Left lung (tissue), 14 donors: ENCODE measurements around the gene KRT3. TPM values are rescaled to one million over a fixed set of nuclear protein-coding genes. Genes with fewer than 3 reads are reported as not detected.

ENCODE experiments used
- ATAC-seq: fragments of 200-7000 bp; cut with Tn5 transposase; one replicate; pipeline ENCODE4 v1.9.1; 2020; ENCODE audit warnings: moderate library complexity
- DNase-seq, 4 donors: peaks; one replicate each; pipeline ENCODE4 v3.0.0-alpha.2; 2013 to 2020
- H3K27ac ChIP-seq, 2 donors: fragments of 200-600 bp; sonication (generic) in 1 of 2; one replicate each; pipeline versions ENCODE4 v1.5.0 to v1.8.0; 2020 to 2021
- H3K27me3 ChIP-seq, 2 donors: fragments of 200-600 bp; sonication (generic) in 1 of 2; one replicate each; pipeline versions ENCODE4 v1.5.0 to v1.8.0; 2020 to 2021
- H3K36me3 ChIP-seq, 2 donors: fragments of 200-600 bp; sonication (generic) in 1 of 2; one replicate each; pipeline versions ENCODE4 v1.5.0 to v1.8.0; 2020 to 2021
- H3K4me1 ChIP-seq, 2 donors: fragments of 200-600 bp; one replicate each; pipeline ENCODE4 v1.8.0; 2021
- H3K4me3 ChIP-seq, 2 donors: fragments of 200-600 bp; sonication (generic) in 1 of 2; one replicate each; pipeline versions ENCODE4 v1.5.0 to v1.8.0; 2020 to 2021; ENCODE audit warnings: mild to moderate bottlenecking in 1 of 2
- H3K9me3 ChIP-seq, 2 donors: fragments of 200-600 bp; sonication (generic) in 1 of 2; one replicate each; pipeline versions ENCODE4 v1.5.0 to v1.8.0; 2020 to 2021
- CTCF ChIP-seq, 2 donors: fragments of 200-600 bp; sonication (generic) in 1 of 2; IDR thresholded peaks; one replicate each; pipeline versions ENCODE4 v1.5.0 to v1.8.0; 2021; ENCODE audit warnings: antibody characterized with exemption in 2 of 2
- intact Hi-C, 2 donors: fragments of 100-400 bp; cut with DNase I; formaldehyde crosslinking; loops; one replicate each; pipeline versions ENCODE4 v1.11.2 to v1.14.2; 2022
- long read RNA-seq, 12 donors: library from polyadenylated mRNA in 2 of 12; unstranded in 2 of 12; transcript quantifications; one replicate each; pipeline ENCODE4 v2.0.0 and lab custom pipeline, GENCODE V29; 2019 to 2026
- polyA plus RNA-seq, 6 donors: library from polyadenylated mRNA; unstranded; fragments of 120-200 nt; gene quantifications; one replicate each; pipeline ENCODE4 v1.2.1, GENCODE V29; 2013; ENCODE audit not compliant: insufficient read length in 6 of 6
- total RNA-seq, 2 donors: library from RNA; stranded (reverse); fragmentation: NEBNext Ultra II Directional; extraction: Animal tissue kit (Norgen Biotek cat#: 25700); gene quantifications; one replicate each; pipeline ENCODE4 v1.2.1, GENCODE V29; 2021
- donor health status: DM: no; HTN: yes; CAD: no.
- donor health status: DM: no; HTN: no; CAD: no.

The KRT3 gene
- not detected for total RNA-seq
- polyA plus RNA-seq, result not detected
- long read RNA-seq, donor 1, result 0 reads
- long read RNA-seq, donor 2, result 0 reads
- long read RNA-seq, donor 3, result 0 reads
- long read RNA-seq, donor 4, result 0 reads
- long read RNA-seq, donor 5, result 0 reads
- long read RNA-seq, donor 6, result 0 reads
- long read RNA-seq, donor 7, result 0 reads
- long read RNA-seq, donor 8, result 0 reads
- long read RNA-seq, donor 9, result 0 reads
- long read RNA-seq, donor 10, result 0 reads
- long read RNA-seq, donor 11, result 0 reads
- long read RNA-seq, donor 12, result 0 reads

GRCh38 chr12:52795694-52796428 lies at the start of gene KRT3:
KRT3 (minus strand) TSS chr12:52796117; CDS start chr12:52796042, 75 bp downstream.
- no peak within 1 kb of the TSS for H3K27ac ChIP-seq
- H3K4me3 ChIP-seq, result no peak within 1 kb of the TSS
- no peaks in the 10 kb centered on the region for H3K36me3 ChIP-seq
- peaks cover 0 to 54% of the 10 kb centered on the region in 2 donors for H3K27me3 ChIP-seq
- DNase-seq, result no peak
- ATAC-seq, result no peak
- peaks cover 0 to 9% of the 10 kb centered on the region in 2 donors for H3K4me1 ChIP-seq
- H3K9me3 ChIP-seq, result no peaks in the 10 kb centered on the region
- TF ChIP-seq CTCF (IDR thresholded peaks at IDR 0.05), result no peak
- intact Hi-C loops, result no loop called here

- peaks cover 0 to 36% of the 10 kb centered on the region in 2 donors for H3K27me3 ChIP-seq
- ATAC-seq (no peak), DNase-seq (no peak)
- no peak for TF ChIP-seq CTCF (IDR thresholded peaks at IDR 0.05)
- no peaks in the 10 kb centered on the region for H3K4me1 ChIP-seq
- H3K4me3 ChIP-seq, result no peak overlapping the region
- intact Hi-C loops, result no loop called here
- H3K9me3 ChIP-seq, result no peaks in the 10 kb centered on the region
- no peaks in the 10 kb centered on the region for H3K36me3 ChIP-seq
- H3K27ac ChIP-seq, result no peak overlapping the region
Measured at GRCh38 chr12:52844386-52844785, 48.5 kb upstream of the KRT3 start.

- intact Hi-C loops, result no loop called here
- Histone ChIP-seq H3K36me3 (no peaks in the 10 kb centered on the region), H3K27ac (no peak overlapping the region), H3K4me3 (no peak overlapping the region), H3K4me1 (no peaks in the 10 kb centered on the region), H3K27me3 (peaks cover 0 to 65% of the 10 kb centered on the region in 2 donors), H3K9me3 (no peaks in the 10 kb centered on the region)
- TF ChIP-seq CTCF (IDR thresholded peaks at IDR 0.05), result no peak
- ATAC-seq (no peak), DNase-seq (no peak)
Measured at GRCh38 chr12:52839436-52840105, 43.7 kb upstream of the KRT3 start.

- no peak for DNase-seq
- Histone ChIP-seq H3K4me1 (no peaks in the 10 kb centered on the region), H3K9me3 (no peaks in the 10 kb centered on the region), H3K27ac (no peak overlapping the region), H3K36me3 (no peaks in the 10 kb centered on the region), H3K27me3 (peaks cover 0 to 72% of the 10 kb centered on the region in 2 donors), H3K4me3 (no peak overlapping the region)
- no peak for ATAC-seq
- TF ChIP-seq CTCF (IDR thresholded peaks at IDR 0.05), result no peak
- intact Hi-C loops, result no loop called here
Measured at GRCh38 chr12:52838609-52839435, 42.9 kb upstream of the KRT3 start.
